Measurements from ENCODE around the gene GFRA1. TPM values are rescaled to one million over a fixed set of nuclear protein-coding genes. Genes with fewer than 3 reads are reported as not detected.

Gene GFRA1
- total and polyA plus RNA-seq, 2 of the 8 experiments (the other 6 are each of a cell fraction or from before 2014, with no cell fraction given): 1.1 to 2.0 TPM

GRCh38 chr10:116287906-116288501, 15.0 kb upstream of the GFRA1 start:
- Histone ChIP-seq H4K91ac (replicated peaks; ENCODE audit: insufficient read length, low read length) (no peak overlapping the region), H4K8ac (ENCODE audit: extremely low read depth, insufficient read depth, low read length) (no peak overlapping the region), H3K27ac (ENCODE audit: low read depth, low read length) (no peak overlapping the region), H3K23ac (ENCODE audit: insufficient read length) (no peak overlapping the region), H4K20me1 (replicated peaks in 1 of 2; ENCODE audit: control insufficient read depth in 1 of 2, insufficient read depth in 2 of 2, low read length in 2 of 2) (no peaks in the 10 kb centered on the region), H3K9me3 (ENCODE audit: insufficient read depth in 2 of 2, low read depth in 1 of 2, low read length in 1 of 2) (no peaks in the 10 kb centered on the region), H3K23me2 (ENCODE audit: low read depth, low read length) (no peaks in the 10 kb centered on the region; the same call in 1 of the 2 replicates), H3K27me3 (replicated peaks in 1 of 4; ENCODE audit: control insufficient read depth in 3 of 4, extremely low read depth in 1 of 4, insufficient read depth in 3 of 4, low read length in 3 of 4) (no peaks in the 10 kb centered on the region), H3K79me1 (ENCODE audit: low read depth, low read length) (no peaks in the 10 kb centered on the region), H3K4me3 (ENCODE audit: extremely low read depth in 1 of 4, insufficient read depth in 2 of 4, low read depth in 3 of 4, low read length in 4 of 4) (no peak overlapping the region), H2AFZ (ENCODE audit: low read length) (no peak overlapping the region), H2AK5ac (ENCODE audit: low read depth, low read length) (no peak overlapping the region), H3K4me1 (replicated peaks in 1 of 4; ENCODE audit: control insufficient read depth in 3 of 4, insufficient read depth in 4 of 4, low read length in 3 of 4) (no peaks in the 10 kb centered on the region), H3K36me3 (ENCODE audit: control insufficient read depth in 2 of 4, insufficient read depth in 4 of 4, low read length in 3 of 4) (no peaks in the 10 kb centered on the region), H4K5ac (ENCODE audit: insufficient read length, low read depth, low read length) (no peak overlapping the region), H3K56ac (replicated peaks; ENCODE audit: insufficient read length, low read depth, low read length) (no peak overlapping the region), H3K4me2 (ENCODE audit: insufficient read depth in 1 of 2, low read depth in 2 of 2, low read length in 2 of 2) (no peak overlapping the region), H2BK20ac (ENCODE audit: low read length) (no peak overlapping the region), H3K4ac (replicated peaks; ENCODE audit: insufficient read length, low read depth, low read length) (no peak overlapping the region), H2BK15ac (ENCODE audit: low read length) (no peak overlapping the region), H2BK5ac (ENCODE audit: low read depth, low read length) (no peak overlapping the region), H3K14ac (ENCODE audit: insufficient read length) (no peak overlapping the region), H2BK12ac (ENCODE audit: low read depth, low read length) (no peak overlapping the region), H3K18ac (ENCODE audit: extremely low read depth, low read length) (no peak overlapping the region), H3K79me2 (ENCODE audit: control insufficient read depth in 1 of 2, insufficient read depth in 2 of 2, low read length in 2 of 2) (no peaks in the 10 kb centered on the region), H3K9ac (replicated peaks in 1 of 4; ENCODE audit: extremely low read depth in 1 of 4, low read depth in 3 of 4, low read length in 3 of 4) (no peak overlapping the region), H2BK120ac (replicated peaks; ENCODE audit: low read depth, low read length) (no peak overlapping the region)
- TF ChIP-seq EGR1 (IDR thresholded peaks at IDR 0.05; ENCODE audit: borderline replicate concordance, low read depth, low read length) (no peak), CTCF (IDR thresholded peaks at IDR 0.05; ENCODE audit: control extremely low read depth in 1 of 3, insufficient read depth in 1 of 3, low read depth in 1 of 3, low read length in 3 of 3) (peak in 2 of 3 experiments; percentile 47 to 61; a peak in 2 of 4 replicates), RAD21 (IDR thresholded peaks at IDR 0.05 in 1 of 2, conservative IDR thresholded peaks at IDR 0.05 in 1 of 2; ENCODE audit: low read depth in 2 of 2, low read length in 2 of 2) (peak; percentile 85 to 86)
- POLR2A ChIA-PET (ENCODE audit: partially characterized antibody): interaction anchor here (0.6 kb wide), 2 partner anchors 255 to 938 kb away, joined by 3 to 5 read pairs; no protein-coding TSS in a partner anchor
- WGBS, 2 experiments (ENCODE audit: extremely low coverage in 1 of 2, insufficient coverage in 1 of 2, insufficient read length in 1 of 2, insufficient replicate concordance in 2 of 2, low coverage in 1 of 2, low lambda C conversion rate in 2 of 2, missing lambda C conversion rate in 1 of 2): 24% methylated on average over 1 of the region's 1 CpG; no CpG with 5 or more reads in 1 of the 2 experiments
- DNase-seq (ENCODE audit: low read depth in 1 of 2, low spot score in 2 of 2): no peak
- CTCF ChIA-PET (ENCODE audit: partially characterized antibody): interaction anchor here (0.7 to 3.1 kb wide), 39 partner anchors 8 to 870 kb away, joined by 3 to 22 read pairs (median 4); no protein-coding TSS in a partner anchor
- FAIRE-seq: peak; percentile 85
